Measurements from ENCODE around the gene CRYBG2. TPM values are rescaled to one million over a fixed set of nuclear protein-coding genes. Genes with fewer than 3 reads are reported as not detected.
"Not testable (repeated sequence)": the region's sequence is repeated elsewhere in the genome, so short reads cannot be mapped to it uniquely, and the experiment has no call there.

The CRYBG2 gene, protein sequence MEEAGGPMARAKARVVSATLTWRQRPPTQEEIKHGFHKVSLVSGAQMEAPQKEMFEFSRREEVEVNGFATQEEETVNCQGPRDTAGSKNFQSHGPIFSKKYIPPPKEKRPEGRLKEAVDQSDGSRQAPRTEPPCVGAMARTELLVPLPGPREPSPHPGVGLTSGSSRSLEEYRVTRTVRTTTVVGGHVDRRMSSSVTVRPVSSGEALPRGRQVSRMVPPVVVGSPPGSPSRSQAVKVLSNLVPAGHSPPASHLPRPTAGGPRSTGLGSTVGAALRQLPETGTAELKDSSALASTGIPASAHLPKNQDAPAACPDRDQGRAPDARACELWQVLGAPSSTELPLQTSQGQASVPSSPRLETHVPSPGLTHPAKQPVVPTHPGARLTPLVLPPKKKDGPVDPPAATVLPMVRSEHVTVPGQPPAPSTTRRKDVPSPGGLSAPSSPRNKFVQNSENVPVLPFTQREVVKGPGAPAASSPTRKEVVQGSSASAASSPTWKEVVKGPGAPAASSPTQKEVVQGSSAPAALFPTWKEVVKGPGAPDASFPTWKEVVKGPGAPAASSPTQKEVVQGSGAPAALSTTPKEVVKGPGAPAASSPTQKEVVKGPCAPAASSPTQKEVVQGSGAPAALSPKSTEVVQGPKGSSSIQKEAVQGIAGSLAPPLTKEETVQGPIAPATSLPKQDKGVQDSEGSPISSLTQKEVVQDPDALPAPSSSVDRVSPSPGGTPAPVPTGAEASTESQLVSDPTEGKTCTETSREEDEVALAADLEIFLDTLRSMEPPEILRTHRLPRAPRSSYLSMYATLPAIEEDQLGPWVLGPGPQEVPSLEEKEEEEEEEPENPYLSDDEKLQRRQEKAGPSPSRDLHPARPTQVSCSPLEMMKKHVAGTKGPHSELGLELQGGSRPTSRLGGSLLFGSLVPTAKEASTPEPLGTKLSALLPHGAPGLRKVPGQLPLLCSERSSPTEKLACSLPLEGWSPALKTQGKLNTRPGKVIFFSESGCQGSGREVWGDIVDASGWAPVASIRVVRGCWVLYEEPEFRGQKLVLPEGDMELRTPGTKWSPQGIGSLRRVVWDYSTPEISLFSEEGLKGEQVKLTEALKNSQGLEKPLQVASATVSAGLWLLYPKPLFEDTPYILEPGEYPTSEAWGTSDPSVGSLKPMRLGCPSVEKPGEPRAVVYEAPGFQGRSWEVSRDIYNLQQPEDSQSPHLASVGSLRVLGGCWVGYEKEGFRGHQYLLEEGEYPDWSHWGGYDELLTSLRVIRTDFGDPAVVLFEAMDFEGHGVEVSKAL (N-terminal part only)
- polyA plus RNA-seq (ENCODE audit: insufficient read length in 12 of 12): 10 to 100 TPM in 1 of 12 donors, 1 to 10 TPM in 2, under 1 TPM in 1, not detected in 8; 0.28 to 10.2 (median 2.3) TPM
- long read RNA-seq, donor 1: 0 reads
- long read RNA-seq, donor 2: 0 reads
- long read RNA-seq, donor 3: 0 reads
- long read RNA-seq, donor 4: 0 reads
- long read RNA-seq, donor 5: 0 reads
- long read RNA-seq, donor 6: 0 reads
- long read RNA-seq, donor 7: 0 reads
- long read RNA-seq, donor 8: 0 reads
- long read RNA-seq, donor 9: 0 reads
- long read RNA-seq, donor 10: 0 reads
- long read RNA-seq, donor 11: 0 reads

GRCh38 chr1:26353976-26354820 is at the start of gene CRYBG2:
Gene CRYBG2 (minus strand): TSS chr1:26354130. CDS start chr1:26346657, 7,473 bp downstream.
- DNase-seq: no peak

DNA sequence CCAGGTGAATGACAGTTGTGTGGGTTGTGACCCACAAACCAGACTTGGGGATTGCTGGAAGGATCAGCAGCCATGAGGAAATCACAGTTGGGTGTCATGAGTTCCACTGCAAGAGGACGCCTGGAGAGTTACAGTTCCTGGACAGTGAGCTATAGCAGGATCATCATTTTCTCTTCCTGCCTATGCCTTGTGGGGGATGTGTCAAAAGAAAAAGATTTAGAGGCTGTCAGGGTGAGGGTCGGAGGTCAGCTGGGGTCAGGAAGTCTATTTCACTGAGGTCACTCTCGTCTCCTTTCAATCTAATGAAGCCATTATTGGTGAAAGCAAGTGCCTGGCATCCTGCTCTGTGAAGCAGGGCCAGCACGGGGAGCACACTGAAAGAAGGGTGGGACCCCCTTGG is 49.7 kb upstream of the CRYBG2 start:
- DNase-seq: no peak

DNA sequence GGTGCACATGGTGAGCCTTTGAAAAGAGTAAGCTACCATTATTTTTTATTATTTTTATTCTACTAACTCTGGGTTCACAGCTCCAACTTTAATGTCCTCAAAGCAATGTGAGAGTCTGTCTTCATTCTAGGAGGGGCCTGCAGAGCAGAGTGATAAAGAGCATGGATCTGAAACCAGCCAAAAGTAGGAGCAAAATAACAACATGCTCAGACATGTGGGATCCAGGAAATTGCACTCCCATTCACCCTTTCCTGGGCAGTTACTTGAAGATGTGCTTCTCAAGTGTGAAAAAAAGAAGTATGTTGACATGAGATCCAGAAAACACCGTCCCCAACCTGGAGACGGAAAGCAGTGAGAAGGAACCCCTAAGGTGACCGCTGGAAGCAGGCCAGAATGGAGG is 48.0 kb upstream of the CRYBG2 start:
- no peak for DNase-seq

GRCh38 chr1:26399034-26399433 is 45.1 kb upstream of the CRYBG2 start:
- DNase-seq: no peak

DNA sequence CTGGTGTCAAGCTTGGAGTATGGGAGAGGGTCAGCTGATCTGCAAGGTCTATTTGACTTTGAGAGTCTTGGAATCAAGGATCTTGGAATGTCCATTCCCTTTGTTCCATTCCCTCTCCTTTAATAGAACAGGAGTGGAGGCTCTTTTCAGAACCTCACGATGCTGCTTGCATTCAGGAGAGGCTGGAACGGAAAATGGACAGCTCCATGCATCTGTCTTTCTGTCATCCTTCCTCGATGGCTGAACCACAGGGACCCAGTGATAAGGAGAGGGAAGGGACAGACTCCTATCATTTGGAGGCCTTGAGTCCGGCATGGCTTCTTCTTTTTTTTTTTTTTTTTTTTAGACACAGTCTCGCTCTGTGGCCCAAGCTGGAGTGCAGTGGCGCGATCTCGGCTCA is 41.8 kb upstream of the CRYBG2 start:
- DNase-seq: no peak

DNA sequence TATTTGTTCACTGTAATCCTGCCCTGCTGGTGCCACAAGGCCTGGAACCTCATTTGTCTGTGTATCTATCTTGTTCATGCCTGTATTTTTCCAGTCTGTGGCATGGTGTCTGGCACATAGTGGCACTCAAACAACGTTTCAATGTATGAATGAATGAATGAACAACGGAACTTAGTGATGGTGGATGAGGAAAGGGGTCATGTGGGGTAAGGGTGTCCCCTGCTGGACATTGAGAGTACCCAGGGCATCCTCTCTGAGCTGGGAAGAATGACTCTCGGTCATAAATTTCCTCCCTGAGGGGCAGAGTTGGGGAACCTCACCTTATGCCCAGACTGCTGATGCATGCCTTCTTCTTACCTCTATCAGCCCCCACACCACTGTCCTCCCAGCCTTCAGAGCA is 37.5 kb upstream of the CRYBG2 start:
- no peak for DNase-seq

- no peak for DNase-seq
Measured at GRCh38 chr1:26389604-26390247, 35.8 kb upstream of the CRYBG2 start.

DNA sequence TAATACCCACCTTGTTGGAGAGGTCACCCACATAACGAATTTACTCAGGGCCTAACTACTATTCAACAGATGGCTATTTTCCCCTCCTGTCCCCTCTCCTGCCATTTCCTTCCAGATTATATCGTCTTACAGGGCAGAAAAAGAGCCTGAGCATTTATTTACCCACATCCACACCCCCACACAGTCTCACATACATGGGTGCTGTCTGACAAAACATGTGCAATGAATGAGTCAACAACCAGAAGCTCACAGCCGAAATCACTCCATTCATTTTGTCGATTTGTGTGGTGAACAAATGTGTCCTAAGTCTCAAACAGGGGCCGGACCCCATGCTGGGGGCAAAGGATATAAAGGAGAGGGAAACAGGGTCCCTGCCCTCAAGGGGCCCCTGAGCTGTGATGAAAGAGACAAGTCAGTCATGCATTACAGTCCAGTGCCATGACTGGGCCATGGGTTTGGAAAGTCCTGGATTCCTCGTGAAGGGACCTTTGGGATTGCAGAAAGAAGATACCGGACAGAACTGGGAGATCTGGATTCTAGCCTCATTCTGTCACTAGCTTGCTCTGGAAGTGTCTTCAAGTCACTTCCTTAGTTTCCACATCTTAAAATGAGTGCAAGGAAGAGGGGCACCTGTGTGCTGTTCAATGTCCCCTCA is 35.0 kb upstream of the CRYBG2 start:
- no peak for DNase-seq

GRCh38 chr1:26387447-26387846 is 33.5 kb upstream of the CRYBG2 start:
- no peak for DNase-seq

GRCh38 chr1:26385063-26385462 is 31.1 kb upstream of the CRYBG2 start:
- not testable (repeated sequence) for DNase-seq

GRCh38 chr1:26384076-26384475 is 30.1 kb upstream of the CRYBG2 start:
- DNase-seq: no peak

DNA sequence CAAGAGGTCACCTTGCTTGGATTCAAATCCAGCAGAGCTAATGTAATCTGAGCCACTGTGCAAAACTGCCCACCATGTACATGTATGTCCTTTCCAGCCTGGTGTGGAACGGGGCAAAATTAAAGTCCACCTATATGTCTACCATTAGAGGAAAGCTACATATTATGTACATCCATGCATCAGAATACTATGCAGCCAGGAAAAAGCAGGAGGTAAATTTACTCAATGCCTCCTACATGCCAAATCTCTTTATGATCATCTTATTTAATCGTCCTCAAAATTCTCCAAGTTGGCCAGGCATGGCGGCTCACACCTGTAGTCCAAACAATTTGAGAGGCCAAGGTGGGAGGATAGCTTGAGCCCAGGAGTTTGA is 24.9 kb upstream of the CRYBG2 start:
- DNase-seq: no peak

DNA sequence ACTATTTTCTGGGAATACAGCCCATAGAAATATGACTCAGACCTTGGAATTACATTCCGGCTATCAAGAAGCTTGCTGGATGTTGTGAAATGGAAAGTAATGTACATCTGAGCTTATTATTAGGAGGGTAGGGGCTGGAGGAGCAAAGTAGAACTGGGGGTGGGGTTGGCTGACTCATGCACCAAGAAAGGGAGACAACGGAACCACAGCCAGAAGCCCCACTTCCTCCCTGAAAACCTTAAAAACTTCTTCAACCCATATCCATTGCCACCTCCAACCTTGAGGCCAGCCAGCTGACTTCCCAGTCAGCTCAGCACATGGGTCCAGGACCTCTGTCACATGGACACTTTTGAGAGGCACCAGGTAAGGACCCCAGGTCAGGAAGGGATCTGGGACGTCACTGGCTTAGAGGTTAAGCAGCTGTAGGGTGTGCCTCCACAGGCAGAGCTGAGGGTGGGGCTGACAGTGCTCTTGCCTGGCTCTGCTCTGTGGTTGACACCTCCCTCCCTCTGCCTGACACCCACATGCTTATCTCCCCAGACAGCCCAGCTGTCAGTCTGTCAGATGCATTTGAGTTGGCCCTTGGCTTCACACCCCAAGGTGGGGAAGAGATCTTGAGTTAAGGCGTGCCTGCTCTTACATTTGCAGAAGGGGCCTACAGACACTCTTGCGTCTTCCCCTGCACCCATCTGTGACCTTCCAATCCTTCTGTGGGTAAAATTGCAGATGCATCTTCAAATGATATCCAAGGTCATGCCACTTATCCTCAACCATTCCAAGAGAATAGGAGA is 24.4 kb upstream of the CRYBG2 start:
- peak; percentile 45 for DNase-seq

- DNase-seq: no peak
Measured at GRCh38 chr1:26376050-26376449, 22.1 kb upstream of the CRYBG2 start.

DNA sequence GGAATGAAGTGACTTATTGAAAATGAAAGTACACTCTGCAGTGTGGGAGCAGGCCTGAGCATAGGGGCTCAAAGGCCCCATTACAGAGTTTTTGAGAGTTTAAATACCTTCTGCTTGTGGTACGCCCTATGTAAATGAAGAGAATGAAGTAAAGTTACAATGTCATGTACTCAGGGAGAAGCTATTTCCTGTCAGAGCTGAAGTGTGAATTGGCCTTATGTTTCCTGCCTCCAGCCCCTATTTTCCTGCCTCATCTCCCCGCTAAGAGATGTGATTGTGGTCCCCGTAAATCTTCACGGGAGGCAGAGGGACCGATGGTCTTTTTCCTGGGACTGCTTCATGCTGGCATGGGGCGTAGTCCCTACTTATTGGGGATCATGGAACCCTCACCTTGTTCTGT is 21.2 kb upstream of the CRYBG2 start:
- no peak for DNase-seq

DNA sequence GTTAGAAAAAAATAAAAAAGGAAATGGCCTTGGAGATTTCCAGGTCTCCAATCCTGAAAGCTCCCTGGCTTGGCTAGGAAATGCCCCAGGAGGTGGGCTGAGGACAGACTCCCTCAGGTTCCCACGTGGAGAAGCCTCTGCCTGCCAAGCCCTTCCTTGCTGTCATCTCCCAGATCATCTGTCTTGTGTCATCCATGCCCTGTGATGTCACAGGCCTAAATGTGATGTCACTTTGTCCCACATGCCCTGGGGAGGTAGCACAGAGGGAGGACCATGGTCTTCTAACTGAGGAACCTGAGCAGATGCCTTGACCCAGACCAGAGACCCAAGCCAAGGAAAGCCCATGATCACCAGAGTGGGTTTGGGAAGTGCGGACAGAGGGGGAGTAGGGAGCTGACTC is 20.4 kb upstream of the CRYBG2 start:
- not testable (repeated sequence) for DNase-seq

DNA sequence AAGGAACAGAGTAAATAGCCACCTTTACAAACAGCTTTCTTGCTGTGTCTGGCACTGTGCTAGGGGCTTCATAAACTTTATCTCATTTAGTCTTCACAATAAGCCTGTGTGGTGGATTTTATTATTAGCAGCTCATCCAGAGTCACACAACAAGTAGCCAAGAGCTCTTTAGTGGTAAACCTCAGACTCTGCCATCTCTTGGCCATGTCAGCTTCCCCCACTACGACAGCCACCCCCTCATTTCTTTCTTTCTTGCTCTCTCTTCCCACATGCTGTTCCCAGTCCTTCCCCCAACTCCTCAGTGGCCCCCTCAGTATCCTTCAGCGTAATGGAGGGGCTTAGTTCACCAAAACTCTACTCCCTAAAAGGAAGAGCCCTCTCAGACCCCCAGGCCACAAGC is 19.9 kb upstream of the CRYBG2 start:
- no peak for DNase-seq

- no peak for DNase-seq
Measured at GRCh38 chr1:26373281-26373680, 19.4 kb upstream of the CRYBG2 start.

DNA sequence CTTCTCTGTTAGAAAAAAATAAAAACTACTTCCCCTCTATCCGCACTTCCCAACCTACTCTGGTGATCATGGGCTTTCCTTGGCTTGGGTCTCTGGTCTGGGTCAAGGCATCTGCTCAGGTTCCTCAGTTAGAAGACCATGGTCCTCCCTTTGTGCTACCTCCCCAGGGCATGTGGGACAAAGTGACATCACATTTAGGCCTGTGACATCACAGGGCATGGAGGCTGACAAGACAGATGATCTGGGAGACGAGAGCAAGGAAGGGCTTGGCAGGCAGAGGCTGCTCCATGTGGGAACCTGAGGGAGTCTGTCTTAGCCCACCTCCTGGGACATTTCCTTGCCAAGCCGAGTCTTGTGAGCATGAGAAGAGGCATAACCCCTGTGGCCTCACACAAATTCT is 18.7 kb upstream of the CRYBG2 start, which contains the start of gene ZNF683:
ZNF683 (minus strand) TSS at position 140 of the 400 bp plus-strand sequence. CDS start 4,179 bp downstream, outside the sequence.
- DNase-seq: not testable (repeated sequence)
